Karpas-422 (cell line): ENCODE data around the gene KCNN4. TPM values are rescaled to one million over a fixed set of nuclear protein-coding genes. Genes with fewer than 3 reads are reported as not detected.

Experiments
- DNase-seq: peaks from one replicate; pipeline ENCODE4 v3.0.0-alpha.2; 2015
- H2AFZ ChIP-seq: fragments of 200-600 bp; sonication (generic); 2 replicates; pipeline ENCODE4 v1.6.1; 2014; ENCODE audit warnings: antibody characterized with exemption, low read length, mixed read lengths
- H3K27ac ChIP-seq: fragments of 200-600 bp; sonication (generic); 2 replicates; pipeline ENCODE4 v1.5.1; 2014; ENCODE audit warnings: mild to moderate bottlenecking, low read length, moderate library complexity
- H3K27me3 ChIP-seq: fragments of 200-600 bp; sonication (generic); 2 replicates; pipeline ENCODE4 v1.6.1; 2014; ENCODE audit warnings: low read length, mixed read lengths
- H3K36me3 ChIP-seq: fragments of 200-600 bp; sonication (generic); 2 replicates; pipeline ENCODE4 v1.6.1; 2014; ENCODE audit warnings: low read length, mixed read lengths; ENCODE audit not compliant: insufficient read depth
- H3K4me1 ChIP-seq: fragments of 200-600 bp; sonication (generic); 2 replicates; pipeline ENCODE4 v1.6.1; 2014; ENCODE audit warnings: mild to moderate bottlenecking, low read length, mixed read lengths
- H3K4me2 ChIP-seq: fragments of 200-600 bp; sonication (generic); 2 replicates; pipeline ENCODE4 v1.6.1; 2014; ENCODE audit warnings: low read length, low read depth, mild to moderate bottlenecking; ENCODE audit not compliant: poor library complexity, severe bottlenecking
- H3K4me3 ChIP-seq: fragments of 200-600 bp; sonication (generic); 2 replicates; pipeline ENCODE4 v1.5.1; 2014; ENCODE audit warnings: mild to moderate bottlenecking, antibody characterized with exemption, low read length, mixed read lengths
- H3K79me2 ChIP-seq: fragments of 200-600 bp; sonication (generic); 2 replicates; pipeline ENCODE4 v1.6.1; 2014; ENCODE audit warnings: mild to moderate bottlenecking, low read length, mixed read lengths
- H3K9ac ChIP-seq: fragments of 200-600 bp; sonication (generic); 2 replicates; pipeline ENCODE4 v1.6.0; 2014; ENCODE audit warnings: low read length
- H3K9me2 ChIP-seq: fragments of 200-600 bp; sonication (generic), shearing (Covaris generic); replicated peaks from 2 replicates; pipeline ENCODE4 v1.6.0; 2014; ENCODE audit warnings: mild to moderate bottlenecking, low read length, moderate library complexity; ENCODE audit not compliant: insufficient read depth
- H3K9me3 ChIP-seq: fragments of 300-700, 200-600 bp; sonication (generic); 2 replicates; pipeline ENCODE4 v1.6.1; 2014; ENCODE audit warnings: low read length, mixed read lengths
- H4K20me1 ChIP-seq: fragments of 200-600 bp; sonication (generic); 2 replicates; pipeline ENCODE4 v1.6.1; 2014; ENCODE audit warnings: mild to moderate bottlenecking, antibody characterized with exemption, low read length, low read depth; ENCODE audit not compliant: insufficient read depth
- total RNA-seq: library from RNA; depleted of rRNA; stranded (reverse); fragments of >200 nt; shearing (Covaris generic); gene quantifications from 2 replicates; pipeline ENCODE4 v1.2.3, GENCODE V29; 2014; ENCODE audit warnings: low replicate concordance

KCNN4 gene
- total RNA-seq, 1 experiment from 2014 or later: not detected

- H3K27me3 ChIP-seq: no peaks in the 10 kb centered on the region
- H3K4me3 ChIP-seq: no peak overlapping the region
- H3K27ac ChIP-seq: no peak overlapping the region
- H3K36me3 ChIP-seq: no peaks in the 10 kb centered on the region
- H3K4me1 ChIP-seq: no peaks in the 10 kb centered on the region
- no peaks in the 10 kb centered on the region for H3K79me2 ChIP-seq
- no peak overlapping the region for H3K9ac ChIP-seq
- H2AFZ ChIP-seq: no peak overlapping the region
- no peak for DNase-seq
- no peaks in the 10 kb centered on the region for H4K20me1 ChIP-seq
- H3K9me3 ChIP-seq: no peaks in the 10 kb centered on the region
- H3K9me2 ChIP-seq: no peaks in the 10 kb centered on the region
- H3K4me2 ChIP-seq: no peak overlapping the region
Observed at GRCh38 chr19:43727593-43727853, 53.2 kb downstream of the KCNN4 start.

GRCh38 chr19:43726736-43727592 is 53.8 kb downstream of the KCNN4 start:
- Histone ChIP-seq H3K79me2 (no peaks in the 10 kb centered on the region), H3K9me2 (no peaks in the 10 kb centered on the region), H3K27ac (no peak overlapping the region), H3K9me3 (no peaks in the 10 kb centered on the region), H2AFZ (no peak overlapping the region), H3K36me3 (no peaks in the 10 kb centered on the region), H3K4me2 (no peak overlapping the region), H3K27me3 (no peaks in the 10 kb centered on the region), H3K9ac (no peak overlapping the region), H3K4me1 (no peaks in the 10 kb centered on the region), H4K20me1 (no peaks in the 10 kb centered on the region), H3K4me3 (no peak overlapping the region)
- DNase-seq: no peak

DNA sequence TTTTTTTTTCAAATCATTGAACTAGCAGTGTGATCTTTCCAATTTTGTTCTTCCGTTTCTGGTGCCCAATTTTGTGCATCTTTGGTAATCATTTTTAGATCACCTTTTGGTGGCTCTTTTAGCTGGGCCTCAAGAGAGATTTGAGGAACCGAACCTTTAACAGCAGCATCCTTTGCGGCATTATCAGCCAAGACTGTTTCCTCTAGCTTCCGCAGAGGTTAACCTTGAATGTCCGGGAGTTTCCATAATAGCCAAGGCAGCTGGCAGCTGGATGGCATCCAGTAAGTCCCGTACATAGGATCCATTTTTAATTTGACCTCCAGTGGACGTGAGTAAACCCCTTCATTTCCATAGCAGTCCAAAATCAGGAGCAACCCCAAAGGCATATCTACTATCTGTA is 55.3 kb downstream of the KCNN4 start:
- Histone ChIP-seq H2AFZ (no peak overlapping the region), H4K20me1 (no peaks in the 10 kb centered on the region), H3K4me2 (no peak overlapping the region), H3K27ac (no peak overlapping the region), H3K9me2 (no peaks in the 10 kb centered on the region), H3K4me3 (no peak overlapping the region), H3K4me1 (no peaks in the 10 kb centered on the region), H3K9ac (no peak overlapping the region), H3K79me2 (no peaks in the 10 kb centered on the region), H3K27me3 (no peaks in the 10 kb centered on the region), H3K9me3 (no peaks in the 10 kb centered on the region), H3K36me3 (no peaks in the 10 kb centered on the region)
- DNase-seq: no peak

DNA sequence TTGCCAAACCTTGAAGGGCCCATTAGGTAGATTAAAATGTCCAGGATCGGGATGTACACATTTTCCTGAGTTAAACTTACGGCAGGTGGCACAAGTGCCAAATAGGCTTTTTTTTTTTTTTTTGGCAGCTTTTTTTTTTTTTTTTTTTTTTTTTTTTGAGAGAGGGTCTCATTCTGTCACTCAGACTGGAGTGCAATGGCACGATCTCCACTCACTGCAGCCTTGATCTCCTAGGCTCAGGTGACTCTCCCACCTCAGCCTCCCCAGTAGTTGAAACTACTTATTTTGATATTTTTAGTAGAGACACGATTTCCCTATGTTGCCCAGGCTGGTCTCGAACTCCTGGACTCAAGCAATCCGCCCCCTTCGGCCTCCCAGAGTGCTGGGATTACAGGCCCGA is 55.9 kb downstream of the KCNN4 start:
- Histone ChIP-seq H3K79me2 (no peaks in the 10 kb centered on the region), H3K9me3 (no peaks in the 10 kb centered on the region), H3K4me3 (no peak overlapping the region), H3K4me2 (no peak overlapping the region), H3K27ac (no peak overlapping the region), H3K9ac (no peak overlapping the region), H2AFZ (no peak overlapping the region), H3K36me3 (no peaks in the 10 kb centered on the region), H3K9me2 (no peaks in the 10 kb centered on the region), H4K20me1 (no peaks in the 10 kb centered on the region), H3K4me1 (no peaks in the 10 kb centered on the region), H3K27me3 (no peaks in the 10 kb centered on the region)
- DNase-seq: no peak

DNA sequence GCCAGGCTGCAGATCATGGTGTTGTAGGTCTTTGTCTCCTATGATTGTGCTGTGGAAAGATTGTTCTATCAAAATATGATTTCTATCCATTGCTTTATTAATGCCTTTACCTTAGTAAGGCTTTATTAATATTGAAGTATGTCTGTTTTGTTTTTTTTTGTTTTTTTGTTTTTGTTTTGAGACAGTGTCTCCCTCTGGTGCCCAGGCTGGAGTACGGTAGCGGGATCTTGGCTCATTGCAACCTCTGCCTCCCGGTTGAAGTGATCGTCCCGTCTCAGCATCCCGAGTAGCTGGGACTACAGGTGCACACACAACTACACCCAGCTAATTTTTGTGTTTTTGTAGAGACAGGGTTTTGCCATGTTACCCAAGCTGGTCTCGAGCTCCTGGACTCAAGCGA is 57.2 kb downstream of the KCNN4 start:
- Histone ChIP-seq H3K27me3 (no peaks in the 10 kb centered on the region), H2AFZ (no peak overlapping the region), H3K9me3 (no peaks in the 10 kb centered on the region), H3K4me2 (no peak overlapping the region), H3K9me2 (no peaks in the 10 kb centered on the region), H3K79me2 (no peaks in the 10 kb centered on the region), H3K27ac (no peak overlapping the region), H3K9ac (no peak overlapping the region), H3K36me3 (no peaks in the 10 kb centered on the region), H3K4me1 (no peaks in the 10 kb centered on the region), H3K4me3 (no peak overlapping the region), H4K20me1 (no peaks in the 10 kb centered on the region)
- DNase-seq: no peak

DNA sequence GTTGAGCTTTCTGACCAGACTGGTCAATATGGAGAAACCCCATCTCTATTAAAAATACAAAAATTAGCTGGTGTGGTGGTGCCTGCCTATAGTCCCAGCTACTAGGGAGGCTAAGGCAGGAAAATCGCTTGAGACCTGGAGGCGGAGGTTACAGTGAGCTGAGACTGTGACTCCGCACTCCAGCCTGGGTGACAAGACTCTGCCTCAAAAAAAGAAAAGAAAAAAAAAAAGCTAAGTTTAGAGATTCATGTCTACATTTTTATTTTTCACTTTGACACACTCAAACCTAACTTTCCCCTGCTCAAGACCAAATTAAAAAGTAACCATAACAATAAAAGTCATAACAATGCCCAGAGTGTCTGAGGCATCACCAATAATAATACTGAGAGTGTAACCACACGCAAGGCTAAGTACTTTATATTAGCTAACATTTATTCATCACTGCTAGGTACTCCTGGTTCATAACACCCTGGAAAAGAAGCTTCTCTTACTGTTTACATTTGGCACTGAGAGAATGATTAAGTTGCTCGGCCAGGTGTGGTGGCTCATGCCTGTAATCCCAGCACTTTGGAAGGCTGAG is 59.2 kb downstream of the KCNN4 start:
- no peaks in the 10 kb centered on the region for H3K27me3 ChIP-seq

DNA sequence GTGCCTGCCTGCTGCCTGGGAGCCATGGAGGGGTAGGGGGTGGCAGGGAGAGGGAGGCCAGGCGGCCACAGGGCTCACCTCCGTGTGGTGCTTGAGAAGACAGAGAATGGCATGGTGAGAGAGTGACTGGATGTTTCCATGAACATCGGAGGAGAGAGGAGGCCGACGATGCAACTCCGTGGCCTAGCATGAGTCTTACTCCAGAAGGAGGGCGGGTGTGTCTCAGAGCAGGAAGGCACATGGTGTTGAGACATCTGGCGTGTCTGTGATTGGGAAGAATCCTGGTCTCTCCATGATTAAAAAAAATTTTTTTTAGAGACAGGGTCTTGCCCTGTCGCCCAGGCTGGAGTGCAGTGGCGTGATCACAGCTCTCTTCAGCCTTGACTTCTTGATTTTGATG is 59.8 kb downstream of the KCNN4 start:
- H4K20me1 ChIP-seq: no peaks in the 10 kb centered on the region
- no peaks in the 10 kb centered on the region for H3K36me3 ChIP-seq
- no peaks in the 10 kb centered on the region for H3K9me3 ChIP-seq
- H3K4me1 ChIP-seq: no peaks in the 10 kb centered on the region
- H3K4me2 ChIP-seq: no peak overlapping the region
- H3K9ac ChIP-seq: no peak overlapping the region
- no peaks in the 10 kb centered on the region for H3K27me3 ChIP-seq
- no peak overlapping the region for H3K27ac ChIP-seq
- DNase-seq: no peak
- H3K4me3 ChIP-seq: no peak overlapping the region
- no peak overlapping the region for H2AFZ ChIP-seq
- no peaks in the 10 kb centered on the region for H3K9me2 ChIP-seq
- no peaks in the 10 kb centered on the region for H3K79me2 ChIP-seq

More for the DNA sequence above, 59.2 kb downstream of the KCNN4 start:
- Histone ChIP-seq H3K27ac (no peak overlapping the region), H3K4me2 (no peak overlapping the region), H3K4me3 (no peak overlapping the region), H4K20me1 (no peaks in the 10 kb centered on the region), H3K9ac (no peak overlapping the region), H3K4me1 (no peaks in the 10 kb centered on the region), H3K9me3 (no peaks in the 10 kb centered on the region), H3K36me3 (no peaks in the 10 kb centered on the region), H3K79me2 (no peaks in the 10 kb centered on the region), H3K9me2 (no peaks in the 10 kb centered on the region), H2AFZ (no peak overlapping the region)
- no peak for DNase-seq

DNA sequence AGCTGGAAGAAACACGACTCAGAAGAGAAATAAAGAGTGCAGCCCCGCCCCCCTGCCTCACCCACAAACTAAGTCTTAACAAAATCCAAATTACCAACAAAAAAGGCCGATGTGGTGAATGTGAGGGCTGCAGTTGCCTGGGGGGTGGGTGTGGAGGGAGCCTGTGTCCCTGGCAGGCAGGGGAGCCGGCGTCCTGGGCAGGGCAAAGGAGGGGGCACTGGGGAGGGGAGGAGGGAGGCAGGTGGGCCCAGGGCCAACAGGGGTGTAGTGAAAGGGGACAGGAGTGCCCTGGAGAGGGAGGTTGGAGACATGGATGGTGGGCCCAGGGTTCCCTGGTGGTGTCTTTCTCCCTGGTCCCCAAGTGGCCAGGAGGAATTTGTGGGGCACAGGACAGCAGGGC is 60.9 kb downstream of the KCNN4 start:
- no peak for DNase-seq
- no peaks in the 10 kb centered on the region for H4K20me1 ChIP-seq
- H3K9me2 ChIP-seq: no peaks in the 10 kb centered on the region
- H3K9ac ChIP-seq: no peak overlapping the region
- no peak overlapping the region for H2AFZ ChIP-seq
- H3K36me3 ChIP-seq: no peaks in the 10 kb centered on the region
- no peaks in the 10 kb centered on the region for H3K79me2 ChIP-seq
- H3K4me1 ChIP-seq: no peaks in the 10 kb centered on the region
- H3K9me3 ChIP-seq: no peaks in the 10 kb centered on the region
- H3K4me3 ChIP-seq: no peak overlapping the region
- no peak overlapping the region for H3K4me2 ChIP-seq
- H3K27ac ChIP-seq: no peak overlapping the region
- H3K27me3 ChIP-seq: no peaks in the 10 kb centered on the region
